H9 (cell line): ENCODE data around the gene NKX6-2. TPM values are rescaled to one million over a fixed set of nuclear protein-coding genes. Genes with fewer than 3 reads are reported as not detected.
A peak's percentile ranks its signal among the peaks of the same experiment; 100 is the strongest.

ENCODE experiments used
- DNase-seq: peaks from one replicate; pipeline ENCODE4 v3.0.0-alpha.2; 2017
- H2AFZ ChIP-seq: one replicate; pipeline ENCODE4 v1.6.1; 2013; ENCODE audit warnings: mild to moderate bottlenecking, low read length, control low read depth, moderate library complexity
- H2AK5ac ChIP-seq: 2 replicates; pipeline ENCODE4 v1.6.1; 2013; ENCODE audit warnings: low read length, control low read depth, mixed read lengths; ENCODE audit not compliant: insufficient read length
- H2BK120ac ChIP-seq: one replicate; pipeline ENCODE4 v1.6.1; 2013; ENCODE audit warnings: low read depth, mild to moderate bottlenecking, low read length, control low read depth, inconsistent platforms; ENCODE audit not compliant: poor library complexity, severe bottlenecking
- H2BK12ac ChIP-seq: 2 replicates; pipeline ENCODE4 v1.6.1; 2013; ENCODE audit warnings: low read length, control low read depth, mixed read lengths, low read depth; ENCODE audit not compliant: insufficient read length
- H2BK15ac ChIP-seq: 2 replicates; pipeline ENCODE4 v1.6.1; 2013; ENCODE audit warnings: low read depth, low read length, control low read depth
- H2BK20ac ChIP-seq: one replicate; pipeline ENCODE4 v1.6.1; 2013; ENCODE audit warnings: low read depth, mild to moderate bottlenecking, low read length, control low read depth, inconsistent platforms; ENCODE audit not compliant: poor library complexity, severe bottlenecking
- H2BK5ac ChIP-seq: 2 replicates; pipeline ENCODE4 v1.6.1; 2013; ENCODE audit warnings: low read length, control low read depth, mixed read lengths; ENCODE audit not compliant: insufficient read length
- H3K14ac ChIP-seq: 2 replicates; pipeline ENCODE4 v1.6.1; 2013; ENCODE audit warnings: low read length, control low read depth; ENCODE audit not compliant: insufficient read depth
- H3K18ac ChIP-seq: 2 replicates; pipeline ENCODE4 v1.6.1; 2013; ENCODE audit warnings: low read depth, mild to moderate bottlenecking, mixed read lengths, low read length, control low read depth; ENCODE audit not compliant: insufficient read length
- H3K23ac ChIP-seq: 2 replicates; pipeline ENCODE4 v1.6.1; 2013; ENCODE audit warnings: low read length, control low read depth, mixed read lengths, low read depth; ENCODE audit not compliant: insufficient read length
- H3K23me2 ChIP-seq: 2 replicates; pipeline ENCODE4 v1.6.1; 2013; ENCODE audit warnings: low read depth, mild to moderate bottlenecking, mixed read lengths, low read length, control low read depth; ENCODE audit not compliant: insufficient read length, poor library complexity, severe bottlenecking
- H3K27ac ChIP-seq: 2 replicates; pipeline ENCODE4 v1.5.1; 2013; ENCODE audit warnings: low read length, control low read depth, mixed read lengths, low read depth; ENCODE audit not compliant: insufficient read length
- H3K27me3 ChIP-seq: 2 replicates; pipeline ENCODE4 v1.6.1; 2013; ENCODE audit warnings: low read length, control low read depth, inconsistent platforms; ENCODE audit not compliant: insufficient read depth
- H3K4ac ChIP-seq: 2 replicates; pipeline ENCODE4 v1.6.1; 2013; ENCODE audit warnings: low read depth, mild to moderate bottlenecking, control low read depth, inconsistent platforms, low read length, moderate library complexity
- H3K4me1 ChIP-seq: 2 replicates; pipeline ENCODE4 v1.6.1; 2013; ENCODE audit warnings: low read length, control low read depth, inconsistent platforms; ENCODE audit not compliant: insufficient read depth
- H3K4me2 ChIP-seq: 2 replicates; pipeline ENCODE4 v1.6.1; 2013; ENCODE audit warnings: low read length, control low read depth, mixed read lengths; ENCODE audit not compliant: insufficient read length, insufficient read depth
- H3K56ac ChIP-seq: 2 replicates; pipeline ENCODE4 v1.6.1; 2013; ENCODE audit warnings: low read depth, mild to moderate bottlenecking, mixed read lengths, low read length, control low read depth; ENCODE audit not compliant: insufficient read length
- H3K79me1 ChIP-seq: 2 replicates; pipeline ENCODE4 v1.6.1; 2013; ENCODE audit warnings: low read depth, mild to moderate bottlenecking, moderate library complexity, low read length, control low read depth, inconsistent platforms; ENCODE audit not compliant: insufficient read depth, poor library complexity, severe bottlenecking
- H3K79me2 ChIP-seq: 2 replicates; pipeline ENCODE4 v1.6.1; 2013; ENCODE audit warnings: low read length, control low read depth, inconsistent platforms; ENCODE audit not compliant: insufficient read depth
- H3K9ac ChIP-seq: 2 replicates; pipeline ENCODE4 v1.6.1; 2013; ENCODE audit warnings: low read length, control low read depth, mixed read lengths; ENCODE audit not compliant: insufficient read length; ENCODE audit errors: extremely low read depth
- H3K9me3 ChIP-seq: one replicate; pipeline ENCODE4 v1.6.1; 2013; ENCODE audit warnings: low read depth, low read length, inconsistent platforms; ENCODE audit not compliant: control insufficient read depth
- H3T11ph ChIP-seq: one replicate; pipeline ENCODE4 v1.6.1; 2013; ENCODE audit warnings: mild to moderate bottlenecking, low read length, control low read depth, inconsistent platforms
- H4K20me1 ChIP-seq: one replicate; pipeline ENCODE4 v1.6.1; 2013; ENCODE audit not compliant: control insufficient read depth, insufficient read length, insufficient read depth
- H4K5ac ChIP-seq: 2 replicates; pipeline ENCODE4 v1.6.1; 2013; ENCODE audit warnings: low read depth, mild to moderate bottlenecking, mixed read lengths, low read length, control low read depth; ENCODE audit not compliant: insufficient read length
- H4K8ac ChIP-seq: replicated peaks from 2 replicates; pipeline ENCODE4 v1.6.1; 2013; ENCODE audit warnings: low read length, control low read depth, mixed read lengths, low read depth; ENCODE audit not compliant: insufficient read length
- H4K91ac ChIP-seq: 2 replicates; pipeline ENCODE4 v1.6.1; 2013; ENCODE audit warnings: low read depth, mild to moderate bottlenecking, moderate library complexity, mixed read lengths, low read length, control low read depth; ENCODE audit not compliant: insufficient read length
- H3K27ac Mint-ChIP-seq, 3 experiments: 2 replicates in 2 of 3; 3 replicates in 1 of 3; pipeline ENCODE4 v1.8.0; 2020 to 2021; ENCODE audit warnings: mixed read lengths in 3 of 3, mild to moderate bottlenecking in 1 of 3, moderate library complexity in 1 of 3
- H3K27me3 Mint-ChIP-seq: 2 replicates; pipeline ENCODE4 v1.8.0; 2021; ENCODE audit warnings: low read depth, mild to moderate bottlenecking, moderate library complexity, mixed read lengths
- H3K36me3 Mint-ChIP-seq, 3 experiments: 2 replicates in 2 of 3; 3 replicates in 1 of 3; pipeline ENCODE4 v1.8.0; 2020 to 2021; ENCODE audit warnings: low read depth in 3 of 3, mixed read lengths in 3 of 3; ENCODE audit not compliant: insufficient read depth in 1 of 3
- H3K4me1 Mint-ChIP-seq, 2 experiments: 2 replicates each; pipeline ENCODE4 v1.8.0; 2020; ENCODE audit warnings: mixed read lengths in 2 of 2
- H3K4me3 Mint-ChIP-seq, 2 experiments: 2 replicates in 1 of 2; 3 replicates in 1 of 2; pipeline ENCODE4 v1.8.0; 2020 to 2021; ENCODE audit warnings: mild to moderate bottlenecking in 2 of 2, mixed read lengths in 2 of 2, moderate library complexity in 1 of 2
- H3K9me3 Mint-ChIP-seq, 2 experiments: 2 replicates in 1 of 2; 3 replicates in 1 of 2; pipeline ENCODE4 v1.8.0; 2020; ENCODE audit warnings: mild to moderate bottlenecking in 2 of 2, mixed read lengths in 2 of 2, moderate library complexity in 1 of 2
- WGBS: extraction: QIAGEN DNeasy Blood & Tissue Kit; methylation state at CpG from one replicate; pipeline ENCODE4 v1.1.7; 2013; ENCODE audit warnings: missing lambda C conversion rate, low lambda C conversion rate, mixed read lengths; ENCODE audit not compliant: insufficient read length; ENCODE audit errors: extremely low coverage; 5-methylcytosine and 5-hydroxymethylcytosine counted together
- total RNA-seq: library from RNA; stranded (reverse); gene quantifications from 2 replicates; pipeline ENCODE4 v1.2.1, GENCODE V29; 2021
- TF ChIP-seq, protein P1 (sequence below): fragments of 200-600 bp; sonication (generic); conservative IDR thresholded peaks from 3 replicates; pipeline ENCODE4 v1.8.0; 2021; ENCODE audit warnings: antibody characterized with exemption, mild to moderate bottlenecking

NKX6-2 gene
- total RNA-seq, 1 experiment from 2014 or later: 0.13 TPM

DNA sequence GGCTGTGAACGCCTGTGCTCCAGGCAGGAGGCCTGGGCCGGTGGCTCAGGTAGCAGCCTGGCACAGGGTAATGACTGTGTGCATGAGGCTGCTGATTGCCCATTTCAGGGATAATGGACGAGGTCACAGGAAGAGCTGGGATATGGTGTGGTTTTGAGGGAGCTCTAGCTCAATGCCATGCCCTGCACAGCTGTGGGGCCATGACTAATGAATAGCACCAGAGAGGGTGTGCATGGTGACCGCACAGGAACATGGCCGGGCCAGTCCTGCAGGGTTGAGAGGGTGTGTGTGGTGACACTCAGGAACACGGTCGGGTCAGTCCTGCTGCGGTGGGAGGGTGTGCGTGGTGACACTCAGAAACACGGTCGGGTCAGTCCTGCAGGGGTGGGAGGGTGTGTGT, 21.8 kb downstream of the NKX6-2 start:
- no peak overlapping the region for H2AK5ac ChIP-seq
- no peaks in the 10 kb centered on the region for H3K79me2 ChIP-seq
- no peak overlapping the region for H3K27ac ChIP-seq
- no peak for DNase-seq
- H3K4me2 ChIP-seq: no peak overlapping the region
- H2AFZ ChIP-seq: no peak overlapping the region
- no CpG with 5 or more reads among the region's 11 CpGs for WGBS
- H3K18ac ChIP-seq: no peak overlapping the region
- no peaks in the 10 kb centered on the region for H3K23me2 ChIP-seq
- H3T11ph ChIP-seq: no peak overlapping the region
- H3K79me1 ChIP-seq: no peaks in the 10 kb centered on the region
- no peaks in the 10 kb centered on the region for H3K4me1 ChIP-seq
- H3K36me3 Mint-ChIP-seq: peaks cover 16 to 42% (median 21%) of the 10 kb centered on the region in 3 experiments
- no peak overlapping the region for H2BK12ac ChIP-seq
- H3K56ac ChIP-seq: no peak overlapping the region
- peaks cover 2% of the 10 kb centered on the region for H4K20me1 ChIP-seq
- H3K4me1 Mint-ChIP-seq: no peaks in the 10 kb centered on the region
- H3K9ac ChIP-seq: no peak overlapping the region
- TF ChIP-seq, protein P1, sequence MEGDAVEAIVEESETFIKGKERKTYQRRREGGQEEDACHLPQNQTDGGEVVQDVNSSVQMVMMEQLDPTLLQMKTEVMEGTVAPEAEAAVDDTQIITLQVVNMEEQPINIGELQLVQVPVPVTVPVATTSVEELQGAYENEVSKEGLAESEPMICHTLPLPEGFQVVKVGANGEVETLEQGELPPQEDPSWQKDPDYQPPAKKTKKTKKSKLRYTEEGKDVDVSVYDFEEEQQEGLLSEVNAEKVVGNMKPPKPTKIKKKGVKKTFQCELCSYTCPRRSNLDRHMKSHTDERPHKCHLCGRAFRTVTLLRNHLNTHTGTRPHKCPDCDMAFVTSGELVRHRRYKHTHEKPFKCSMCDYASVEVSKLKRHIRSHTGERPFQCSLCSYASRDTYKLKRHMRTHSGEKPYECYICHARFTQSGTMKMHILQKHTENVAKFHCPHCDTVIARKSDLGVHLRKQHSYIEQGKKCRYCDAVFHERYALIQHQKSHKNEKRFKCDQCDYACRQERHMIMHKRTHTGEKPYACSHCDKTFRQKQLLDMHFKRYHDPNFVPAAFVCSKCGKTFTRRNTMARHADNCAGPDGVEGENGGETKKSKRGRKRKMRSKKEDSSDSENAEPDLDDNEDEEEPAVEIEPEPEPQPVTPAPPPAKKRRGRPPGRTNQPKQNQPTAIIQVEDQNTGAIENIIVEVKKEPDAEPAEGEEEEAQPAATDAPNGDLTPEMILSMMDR: no peak
- H2BK5ac ChIP-seq: no peak overlapping the region
- no peak overlapping the region for H4K91ac ChIP-seq
- no peak overlapping the region for H4K5ac ChIP-seq
- H2BK15ac ChIP-seq: no peak overlapping the region
- H3K14ac ChIP-seq: no peak overlapping the region
- no peak overlapping the region for H3K4me3 Mint-ChIP-seq
- no peak overlapping the region for H2BK120ac ChIP-seq
- H3K4ac ChIP-seq: no peak overlapping the region
- no peak overlapping the region for H2BK20ac ChIP-seq
- no peak overlapping the region for H3K23ac ChIP-seq
- H3K27me3 Mint-ChIP-seq: peaks cover 2% of the 10 kb centered on the region; the same call in 1 of the 2 replicates
- no peaks in the 10 kb centered on the region for H3K27me3 ChIP-seq
- H3K9me3 Mint-ChIP-seq: peaks cover 10 to 18% of the 10 kb centered on the region in 2 experiments; a peak in 4 of 5 replicates
- H4K8ac ChIP-seq: no peak overlapping the region
- H3K27ac Mint-ChIP-seq: peak overlapping the region in 2 of 3 experiments; percentile 49 to 80; a peak in 3 of 7 replicates
- H3K9me3 ChIP-seq: no peaks in the 10 kb centered on the region
